AG08395 (cell line): ENCODE data around the gene ESR2.
"Not testable (repeated sequence)": the region's sequence is repeated elsewhere in the genome, so short reads cannot be mapped to it uniquely, and the experiment has no call there.

ENCODE experiments used
- DNase-seq: peaks from one replicate; pipeline ENCODE4 v3.0.0; 2012; ENCODE audit warnings: mixed read lengths, low spot score

ESR2 gene

GRCh38 chr14:64038841-64039542, 255.2 kb downstream of the ESR2 start:
- peak; percentile 36 for DNase-seq

GRCh38 chr14:64037869-64038745, 256.1 kb downstream of the ESR2 start:
- DNase-seq, result not testable (repeated sequence)

GRCh38 chr14:64035143-64035542, 259.0 kb downstream of the ESR2 start:
- DNase-seq, result peak; percentile 60
